G401 (cell line): Measurements from ENCODE around the gene AKAP5. TPM values are rescaled to one million over a fixed set of nuclear protein-coding genes. Genes with fewer than 3 reads are reported as not detected.

Experiments used
- DNase-seq: peaks from one replicate; pipeline ENCODE4 v3.0.0-alpha.2; 2015; ENCODE audit warnings: low spot score
- in situ Hi-C: cut with HindIII; loops from 2 replicates; pipeline ENCODE4 v1.10.0; 2016; ENCODE audit warnings: low sequenced_read_pairs, mixed read lengths
- total RNA-seq: library from RNA; depleted of rRNA; stranded (reverse); fragments of >200 nt; shearing (Covaris generic); gene quantifications from 2 replicates; pipeline ENCODE4 v1.2.3, GENCODE V29; 2014

The AKAP5 gene
- total RNA-seq, 1 experiment from 2014 or later = 2.1 TPM

DNA sequence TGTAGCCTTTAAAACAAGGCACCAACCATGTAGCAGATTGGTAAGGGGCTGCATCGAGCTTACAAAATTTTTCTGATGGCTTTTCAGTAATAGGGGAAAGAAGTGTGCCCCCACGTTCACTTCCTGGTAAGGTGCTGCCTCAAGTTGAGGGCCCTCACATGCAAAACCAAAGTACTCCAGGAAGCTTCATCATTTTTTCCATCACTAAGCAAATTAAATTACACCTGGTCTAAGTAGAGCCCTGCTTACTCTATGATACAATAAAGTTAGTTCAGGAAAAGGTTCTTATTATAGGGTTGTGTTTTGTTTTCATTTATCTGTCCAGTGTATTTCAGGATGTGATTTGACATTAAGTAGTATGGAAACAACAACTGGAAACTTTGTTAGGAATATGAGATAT, 15.0 kb upstream of the AKAP5 start:
- no peak for DNase-seq
- in situ Hi-C loops = no loop called here

DNA sequence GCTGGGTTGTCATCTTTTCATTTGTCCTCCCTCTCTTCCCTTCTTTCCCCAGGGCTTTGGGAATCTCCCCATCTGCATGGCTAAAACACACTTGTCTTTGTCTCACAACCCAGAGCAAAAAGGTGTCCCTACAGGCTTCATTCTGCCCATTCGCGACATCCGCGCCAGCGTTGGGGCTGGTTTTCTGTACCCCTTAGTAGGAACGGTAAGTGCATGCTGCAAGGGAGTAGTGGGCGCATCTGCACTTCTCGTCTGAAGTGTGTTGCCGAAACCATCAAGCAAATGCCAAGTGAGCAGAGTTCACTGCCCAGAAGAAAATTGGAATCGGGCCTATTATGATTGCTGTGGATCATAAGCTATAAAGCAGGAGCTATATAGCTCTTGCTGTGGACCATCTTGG, 10.6 kb upstream of the AKAP5 start:
- in situ Hi-C loops = no loop called here
- DNase-seq = no peak

DNA sequence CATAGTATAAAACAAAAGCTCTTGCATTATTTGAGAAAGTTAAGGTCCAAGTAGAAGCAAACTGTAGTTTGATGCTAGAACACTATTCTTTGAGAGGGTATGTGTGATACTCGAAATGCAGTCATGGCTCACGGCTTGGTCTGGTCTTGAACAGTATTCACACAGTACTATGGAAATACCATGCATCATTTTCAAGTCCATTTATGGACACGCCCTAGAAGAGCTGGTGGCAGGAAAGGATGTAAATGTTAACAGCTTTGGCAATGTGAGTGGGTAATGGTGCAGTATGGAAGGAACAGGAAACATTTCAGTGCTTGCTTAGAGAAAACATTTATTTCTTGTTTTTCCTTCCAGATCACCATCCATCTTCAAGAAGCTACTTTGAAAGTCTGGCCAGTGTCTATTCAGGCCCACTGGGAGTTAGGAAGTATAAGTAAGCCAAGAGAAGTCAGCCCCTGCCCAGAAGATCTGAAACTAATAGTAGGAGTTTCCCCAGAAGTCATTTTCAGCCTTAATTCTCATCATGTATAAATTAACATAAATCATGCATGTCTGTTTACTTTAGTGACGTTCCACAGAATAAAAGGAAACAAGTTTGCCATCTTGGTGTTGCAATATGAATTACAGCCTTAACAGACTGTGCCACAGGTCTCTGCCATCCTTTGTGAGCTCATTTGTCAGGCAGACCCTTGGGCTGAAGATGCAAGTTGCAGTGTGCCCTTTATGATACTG, 5.7 kb upstream of the AKAP5 start:
- in situ Hi-C loops = no loop called here
- DNase-seq = no peak

DNA sequence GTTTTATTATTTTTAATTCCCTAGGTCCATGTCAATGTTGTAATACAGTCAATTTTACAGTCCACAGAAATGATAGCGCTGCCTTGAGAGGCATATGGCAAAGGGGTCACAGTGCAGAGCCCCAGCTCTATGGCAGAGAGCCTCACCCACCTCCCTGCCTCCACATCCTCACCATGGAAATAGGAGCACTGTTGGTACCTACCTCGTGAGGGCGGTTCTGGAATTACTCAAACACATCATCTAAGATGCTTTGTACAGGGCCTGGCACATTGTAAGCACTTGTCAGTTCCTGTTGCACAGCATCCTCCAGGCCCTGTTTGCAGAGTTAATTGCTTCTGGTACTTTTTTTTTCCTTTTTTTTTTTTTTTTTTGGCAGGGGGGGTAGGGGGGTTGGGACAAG, 4.1 kb upstream of the AKAP5 start:
- in situ Hi-C loops = no loop called here
- DNase-seq = no peak

DNA sequence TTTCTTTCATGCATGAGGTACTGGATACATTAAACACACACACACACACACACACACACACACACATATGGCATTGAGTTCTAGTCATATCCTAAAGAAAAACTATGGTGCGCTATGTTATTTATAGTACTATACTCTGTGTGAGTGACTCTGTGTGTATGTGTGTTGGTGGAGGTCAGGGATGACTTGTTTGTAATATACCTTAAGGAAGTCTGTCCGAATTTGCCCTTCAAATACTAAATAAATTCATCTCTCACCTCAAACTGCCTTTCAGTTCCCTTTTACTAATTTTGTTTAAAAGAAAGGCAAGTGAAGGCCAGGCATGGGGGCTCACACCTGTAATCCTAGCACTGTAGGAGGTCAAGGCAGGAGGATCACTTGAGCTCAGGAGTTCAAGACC, 2.1 kb upstream of the AKAP5 start:
- no peak for DNase-seq
- in situ Hi-C loops = no loop called here

DNA sequence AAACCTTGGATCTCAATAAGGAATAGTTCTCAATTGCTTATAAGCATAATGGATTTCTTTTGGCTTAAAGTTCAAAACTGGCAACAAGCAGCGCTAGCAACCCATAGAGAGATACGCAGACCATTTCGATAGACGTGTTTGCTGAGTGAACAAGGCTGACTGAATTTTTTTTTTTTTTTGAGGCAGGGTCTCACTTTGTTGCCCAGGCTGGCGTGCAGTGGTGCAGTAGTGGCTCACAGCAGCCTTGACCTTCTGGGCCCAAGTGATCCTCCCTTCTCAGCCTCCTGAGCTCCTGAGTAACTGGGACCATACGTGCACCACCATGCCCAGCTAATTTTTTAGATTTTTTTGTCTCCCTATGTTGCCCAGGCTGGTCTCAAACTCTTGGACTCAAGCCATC, 1.4 kb upstream of the AKAP5 start:
- in situ Hi-C loops = no loop called here
- no peak for DNase-seq

DNA sequence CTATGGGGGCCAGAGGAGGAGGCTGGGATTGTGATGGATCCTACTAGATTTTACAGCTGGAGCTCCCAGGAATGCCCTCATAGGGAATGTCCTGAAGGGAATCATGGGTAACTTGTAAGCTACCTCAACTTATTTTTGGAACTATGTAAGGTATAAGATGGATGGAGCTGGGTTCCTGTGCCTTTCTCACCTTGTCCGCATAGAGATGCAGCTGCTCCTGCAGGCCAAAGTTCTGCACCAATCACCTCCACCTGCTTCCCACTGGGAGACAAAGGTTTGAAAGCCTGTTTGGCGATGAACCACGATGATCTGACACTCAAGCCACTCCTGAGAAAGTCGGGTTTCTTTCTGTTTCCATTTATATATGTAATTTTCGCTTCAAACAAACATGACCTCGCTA, 648 bp upstream of the AKAP5 start:
- in situ Hi-C loops = no loop called here
- DNase-seq = peak; percentile 44

DNA sequence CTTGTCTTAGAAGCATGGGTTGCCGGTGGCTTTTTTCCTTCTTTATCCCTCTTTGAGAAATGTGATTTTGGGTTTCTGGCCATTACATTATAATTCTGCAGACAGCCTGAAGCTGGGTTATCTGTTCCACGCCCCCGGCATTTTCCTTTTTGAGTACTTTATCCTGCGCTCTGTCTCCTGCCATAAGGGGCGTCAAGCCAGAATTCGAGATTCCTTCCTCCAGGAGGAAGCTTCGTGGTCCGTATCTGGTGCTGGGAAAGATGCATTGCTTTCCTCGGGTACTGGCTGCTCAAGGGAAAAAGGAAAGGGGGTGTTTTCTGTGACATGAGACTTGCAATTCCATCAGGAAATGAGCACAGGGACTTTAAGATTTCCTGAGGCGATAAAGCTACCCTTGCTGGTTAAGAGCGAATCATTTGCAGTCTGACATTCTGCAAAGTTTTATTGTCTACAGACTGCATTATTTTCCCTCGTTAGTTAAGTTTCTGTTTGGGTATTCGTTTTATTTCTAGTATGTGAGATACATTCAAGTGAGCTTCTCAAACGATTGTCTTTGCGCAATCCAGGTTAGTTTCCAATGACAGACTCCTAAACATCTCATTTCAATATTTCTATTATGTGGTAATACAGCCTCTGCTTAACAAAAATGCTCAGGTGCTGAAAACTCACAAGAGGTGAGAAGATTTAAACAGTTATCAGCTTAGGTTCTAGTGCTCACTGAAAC, 694 bp downstream of the AKAP5 start:
- in situ Hi-C loops = no loop called here
- DNase-seq = peak; percentile 80

DNA sequence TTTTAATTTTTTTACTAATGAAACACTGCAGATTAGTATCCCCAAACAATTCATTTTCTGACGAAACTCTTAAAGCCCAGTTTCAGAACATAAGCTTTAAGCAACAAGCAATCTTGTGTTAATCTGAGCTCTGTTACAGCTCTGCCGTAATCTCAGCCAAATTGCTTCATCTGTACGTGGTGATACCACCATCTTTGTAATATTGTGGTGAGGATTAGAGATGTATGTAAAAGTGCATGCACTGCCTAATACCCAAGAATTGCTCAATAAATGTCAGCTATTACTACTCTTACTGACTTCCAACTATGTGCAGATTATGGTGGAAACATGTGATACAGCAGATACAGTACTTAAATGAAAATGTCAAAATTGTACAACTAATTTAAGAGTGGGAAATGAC, 1.8 kb downstream of the AKAP5 start:
- peak; percentile 29 for DNase-seq
- in situ Hi-C loops = no loop called here

DNA sequence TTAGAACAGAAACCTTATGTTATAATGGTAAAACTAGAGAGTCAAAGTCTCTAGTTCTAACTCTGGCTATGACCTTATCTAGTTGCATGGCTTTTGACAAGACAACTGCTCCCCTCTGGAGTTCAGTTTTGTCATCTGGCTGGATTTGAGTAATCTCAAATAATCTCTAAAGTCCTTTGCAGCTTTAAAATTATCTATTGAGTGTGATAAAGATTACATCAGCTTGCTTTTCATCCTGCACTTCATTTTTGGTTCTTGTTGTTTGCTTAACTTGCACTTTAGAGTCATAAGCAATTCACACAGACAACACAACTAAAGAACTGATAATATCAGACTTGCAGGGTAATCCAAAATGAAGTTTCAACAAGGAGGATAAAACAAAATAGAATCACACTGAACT, 2.3 kb downstream of the AKAP5 start:
- DNase-seq = peak; percentile 38
- in situ Hi-C loops = no loop called here

DNA sequence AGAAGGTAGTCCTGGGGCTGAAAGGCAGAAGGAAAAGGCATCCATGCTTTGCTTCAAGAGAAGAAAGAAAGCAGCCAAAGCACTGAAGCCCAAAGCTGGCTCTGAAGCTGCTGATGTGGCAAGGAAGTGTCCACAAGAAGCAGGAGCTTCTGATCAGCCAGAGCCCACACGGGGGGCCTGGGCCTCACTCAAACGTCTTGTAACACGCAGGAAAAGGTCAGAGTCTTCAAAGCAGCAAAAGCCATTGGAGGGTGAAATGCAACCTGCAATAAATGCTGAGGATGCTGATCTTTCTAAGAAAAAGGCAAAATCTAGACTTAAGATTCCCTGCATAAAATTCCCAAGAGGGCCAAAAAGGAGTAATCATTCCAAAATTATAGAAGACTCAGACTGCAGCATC, 3.2 kb downstream of the AKAP5 start:
- peak; percentile 23 for DNase-seq
- in situ Hi-C loops = no loop called here

DNA sequence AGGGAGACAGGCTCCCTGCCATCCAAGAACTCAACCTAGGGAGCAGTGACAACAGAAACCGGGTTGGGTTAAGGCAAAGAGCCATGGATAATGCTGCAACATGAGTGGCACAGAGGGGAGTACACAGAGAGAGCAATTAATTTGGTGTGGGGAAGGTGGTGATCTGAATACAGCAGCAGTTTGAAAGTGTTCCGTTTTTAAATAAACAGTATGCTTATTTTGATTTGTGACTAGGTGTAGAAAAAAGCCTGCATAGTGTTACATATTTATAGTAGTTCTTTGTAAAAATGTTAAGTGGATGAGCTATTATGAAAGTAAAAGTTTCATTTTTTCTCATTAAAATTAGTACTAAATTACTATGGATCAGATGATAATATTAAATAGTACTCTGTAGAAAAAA, 8.7 kb downstream of the AKAP5 start:
- in situ Hi-C loops = no loop called here
- no peak for DNase-seq

DNA sequence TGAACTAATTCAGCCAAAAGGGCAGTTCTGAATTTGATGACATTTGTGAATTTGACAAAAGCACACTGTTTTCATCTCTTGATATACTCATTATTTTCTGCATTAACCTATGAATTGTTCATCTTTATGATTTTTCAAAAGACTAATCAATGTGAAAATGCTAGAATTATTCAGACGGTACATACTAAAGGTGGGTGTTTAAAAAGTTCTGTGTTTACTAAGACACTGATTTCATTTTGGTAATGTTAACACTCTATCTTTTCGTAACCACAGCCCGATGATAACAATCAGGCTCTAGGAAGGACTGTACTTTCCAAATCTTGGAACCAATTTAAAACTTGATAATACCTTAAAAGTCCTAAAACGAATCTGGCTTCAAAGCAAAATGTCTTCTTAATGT, 9.4 kb downstream of the AKAP5 start:
- in situ Hi-C loops = no loop called here
- no peak for DNase-seq

DNA sequence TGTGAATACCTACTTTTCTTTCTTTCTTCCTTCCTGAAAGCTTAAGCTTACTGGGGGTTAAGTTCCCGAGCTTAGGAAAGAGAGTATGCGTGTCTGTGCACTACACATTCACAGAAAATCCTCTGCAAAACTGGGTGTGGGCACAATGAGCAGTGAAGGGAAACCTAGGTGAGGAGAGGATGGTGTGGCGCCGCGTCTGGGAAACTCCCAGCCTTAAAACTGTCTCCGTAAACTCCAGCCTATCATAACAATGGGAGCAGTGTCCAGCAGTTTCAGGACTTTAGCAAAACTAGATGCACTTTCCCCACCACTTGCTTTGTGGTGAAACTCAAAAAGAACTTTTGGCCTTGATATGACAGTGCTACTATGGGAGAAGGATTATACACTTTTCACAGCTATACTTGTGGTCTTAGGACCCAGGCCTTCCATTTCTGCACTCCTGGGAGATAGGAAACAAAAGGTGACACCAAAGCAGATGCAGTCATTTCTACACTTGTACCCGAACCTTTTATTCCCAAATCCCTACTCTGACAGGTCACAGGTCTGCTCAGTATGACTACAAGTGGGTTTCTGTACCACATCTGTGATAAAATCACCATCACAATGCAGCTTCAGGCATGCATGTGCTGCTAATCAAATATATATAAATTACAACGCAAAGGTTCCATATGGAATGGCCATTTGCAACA, 10.4 kb downstream of the AKAP5 start:
- in situ Hi-C loops = no loop called here
- no peak for DNase-seq

DNA sequence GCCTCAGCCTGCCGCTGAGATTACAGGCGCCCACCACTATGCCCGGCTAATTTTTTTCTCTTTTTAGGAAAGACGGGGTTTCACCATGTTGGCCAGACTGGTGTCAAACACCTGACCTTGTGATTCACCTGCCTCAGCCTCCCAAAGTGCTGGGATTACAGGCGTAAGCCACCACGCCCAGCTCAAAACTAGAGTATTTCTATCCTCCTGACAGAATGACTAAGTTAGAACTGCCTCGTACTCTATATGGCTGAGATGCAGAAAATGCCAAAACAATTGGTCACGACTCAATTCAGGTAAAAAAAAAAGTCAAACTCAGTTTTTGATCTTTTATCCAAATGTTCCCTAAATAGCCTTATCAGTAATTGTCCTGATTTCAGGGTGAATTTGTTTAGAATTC, 11.1 kb downstream of the AKAP5 start:
- in situ Hi-C loops = no loop called here

DNA sequence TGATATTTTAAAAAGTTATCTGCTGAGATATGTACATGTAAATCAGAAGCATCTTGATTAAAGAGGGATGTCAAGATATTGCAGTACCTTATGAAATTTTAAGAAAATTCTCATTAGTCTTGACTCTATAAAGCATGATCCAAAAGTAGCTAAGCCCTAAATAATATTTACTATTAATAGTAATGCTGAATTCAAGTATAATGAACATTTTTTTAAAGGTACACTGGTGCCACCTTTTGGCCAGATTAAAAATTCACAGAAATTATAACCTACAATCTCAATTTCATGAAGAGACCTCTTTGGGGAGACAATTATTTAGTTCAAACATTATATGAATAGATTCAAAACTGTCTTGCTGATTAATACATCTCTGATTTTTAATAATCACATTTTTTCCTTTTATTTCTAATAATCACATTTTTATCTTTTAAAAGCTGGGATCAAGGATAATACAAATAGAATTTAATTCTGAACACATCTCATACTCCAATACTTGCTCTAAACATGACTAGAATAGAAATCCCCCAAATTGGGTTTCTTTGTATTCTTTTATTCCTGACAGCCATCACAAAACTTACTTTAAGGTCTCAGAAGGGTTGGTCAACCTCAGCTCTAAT, 13.4 kb downstream of the AKAP5 start:
- DNase-seq = peak; percentile 65
- in situ Hi-C loops = no loop called here

More for the DNA sequence above, 11.1 kb downstream of the AKAP5 start:
- no peak for DNase-seq

DNA sequence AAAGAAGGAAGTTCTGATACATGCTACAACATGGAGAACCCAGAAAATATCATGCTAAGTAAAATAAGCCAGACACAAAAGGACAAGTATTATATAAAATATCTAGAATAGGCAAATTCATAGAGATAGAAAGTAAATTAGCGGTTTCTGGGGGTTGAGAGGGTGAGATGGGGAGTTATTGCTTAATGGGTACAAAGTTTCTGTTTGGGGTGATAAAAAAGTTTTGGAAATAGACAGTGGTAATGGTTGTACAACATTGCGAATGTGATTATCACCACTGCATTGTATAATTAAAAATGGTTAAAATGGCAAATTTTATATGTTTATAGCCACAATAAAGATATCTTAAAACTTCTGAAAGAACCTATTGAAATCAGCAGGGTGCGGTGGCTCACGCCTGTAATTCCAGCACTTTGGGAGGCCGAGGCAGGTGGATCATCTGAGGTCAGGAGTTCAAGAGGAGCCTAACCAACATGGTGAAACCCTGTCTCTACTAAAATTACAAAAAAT, 23.3 kb downstream of the AKAP5 start:
- in situ Hi-C loops = no loop called here
- no peak for DNase-seq

DNA sequence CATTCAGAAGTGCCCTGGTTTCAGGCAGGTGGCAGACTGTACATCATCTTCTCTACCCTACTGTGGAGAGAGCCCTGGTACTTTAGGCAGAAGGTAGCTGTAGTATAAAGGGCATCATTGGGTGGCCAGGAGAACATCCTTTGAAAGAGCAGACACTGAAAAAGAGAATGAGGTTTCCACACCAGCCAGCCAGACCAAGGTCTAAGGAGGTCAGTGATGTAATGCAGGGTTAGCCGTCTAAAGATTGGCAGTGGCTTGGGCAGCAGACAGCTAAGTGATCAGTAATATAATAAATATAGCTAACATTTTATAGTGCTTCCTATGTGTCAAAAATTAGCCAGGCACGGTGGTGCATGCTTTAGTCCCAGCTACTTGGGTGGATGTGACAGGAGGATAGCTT, 26.3 kb downstream of the AKAP5 start:
- in situ Hi-C loops = no loop called here
- DNase-seq = no peak

DNA sequence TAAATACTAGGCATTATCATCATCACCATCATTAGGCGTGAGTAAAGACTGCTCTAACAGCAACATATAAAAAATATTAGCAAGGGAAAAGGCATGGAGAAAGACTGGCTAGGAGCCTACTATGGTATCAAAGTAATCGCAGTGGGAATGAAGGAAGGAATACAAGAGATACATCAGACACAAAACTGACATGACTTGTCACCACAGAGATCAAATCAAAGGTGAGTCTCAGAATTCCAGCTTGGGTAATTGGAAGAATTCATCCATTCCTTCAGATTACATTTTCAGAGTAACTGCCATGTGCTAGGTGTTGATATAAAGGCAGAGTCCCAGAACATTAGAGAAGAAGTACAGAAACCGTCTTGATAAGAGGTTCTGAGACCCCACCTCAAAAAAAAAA, 28.2 kb downstream of the AKAP5 start:
- in situ Hi-C loops = no loop called here
- DNase-seq = no peak

DNA sequence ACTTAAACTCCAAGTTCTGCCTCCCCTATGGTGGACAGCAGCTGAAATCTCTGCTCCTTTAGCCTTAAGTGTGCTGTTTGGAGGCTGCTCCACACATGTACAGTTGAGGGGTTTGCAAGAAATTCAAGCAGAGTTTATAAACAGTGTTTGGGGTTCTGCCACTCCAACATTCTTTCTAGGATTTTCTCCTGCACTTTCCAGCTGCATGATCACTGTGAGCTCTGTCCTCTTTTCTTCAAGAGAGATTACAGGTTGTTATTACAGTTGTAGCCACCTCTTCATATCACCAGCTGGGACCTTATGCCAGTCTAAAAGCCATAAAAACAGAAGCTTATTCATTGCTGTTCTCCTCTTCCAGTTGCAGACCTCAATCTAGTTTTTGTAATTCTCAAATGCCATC, 30.0 kb downstream of the AKAP5 start:
- in situ Hi-C loops = no loop called here
- DNase-seq = no peak
